OCI-LY7 (cell line): Measurements from ENCODE around the gene ANKZF1. TPM values are rescaled to one million over a fixed set of nuclear protein-coding genes. Genes with fewer than 3 reads are reported as not detected.

Experiments
- BruUV-seq: library from RNA; stranded (reverse); fragments of 400-500 nt; replicated peaks from 2 replicates; lab custom pipeline; 2021; lab: Mats Ljungman, UMichigan
- CTCF ChIA-PET: fragments of 300-600 bp; sonication (Branson Sonifier 250); formaldehyde crosslinking; loops from one replicate; lab custom pipeline; 2022; ENCODE audit warnings: antibody characterized with exemption; ENCODE audit not compliant: unreplicated experiment; lab: Charles Lee
- POLR2A ChIA-PET: fragments of 300-600 bp; sonication (Branson Sonifier 250); formaldehyde crosslinking; loops from one replicate; lab custom pipeline; 2022; ENCODE audit warnings: antibody characterized with exemption; lab: Charles Lee
- DNase-seq: peaks from one replicate; pipeline ENCODE4 v3.0.0-alpha.2; 2015; ENCODE audit warnings: low spot score
- H2AFZ ChIP-seq: fragments of 200-600 bp; sonication (generic), shearing (Covaris generic); 2 replicates; pipeline ENCODE4 v1.6.1; 2014; ENCODE audit warnings: mild to moderate bottlenecking, antibody characterized with exemption, low read length, moderate library complexity
- H3K27ac ChIP-seq: fragments of 200-600 bp; sonication (generic); 2 replicates; pipeline ENCODE4 v1.5.1; 2014; ENCODE audit warnings: mixed run types, low read depth, mild to moderate bottlenecking, moderate library complexity, low read length, inconsistent platforms; ENCODE audit not compliant: poor library complexity, severe bottlenecking
- H3K36me3 ChIP-seq: fragments of 200-600 bp; sonication (generic); 2 replicates; pipeline ENCODE4 v1.6.1; 2014; ENCODE audit warnings: mild to moderate bottlenecking, antibody characterized with exemption, low read length, moderate library complexity, mixed read lengths; ENCODE audit not compliant: insufficient read depth
- H3K4me1 ChIP-seq: fragments of 200-600 bp; sonication (generic); 2 replicates; pipeline ENCODE4 v1.5.1; 2014; ENCODE audit warnings: mild to moderate bottlenecking, low read length; ENCODE audit not compliant: insufficient read depth, poor library complexity, severe bottlenecking
- H3K4me2 ChIP-seq: fragments of 200-600 bp; sonication (generic); 2 replicates; pipeline ENCODE4 v1.6.1; 2014; ENCODE audit warnings: mild to moderate bottlenecking, low read length
- H3K4me3 ChIP-seq: fragments of 200-600 bp; sonication (generic); 2 replicates; pipeline ENCODE4 v1.5.1; 2014; ENCODE audit warnings: mild to moderate bottlenecking, low read depth, low read length; ENCODE audit not compliant: poor library complexity, severe bottlenecking
- H3K79me2 ChIP-seq: fragments of 200-600 bp; sonication (generic); 2 replicates; pipeline ENCODE4 v1.6.1; 2016; ENCODE audit warnings: low read depth, mild to moderate bottlenecking, low read length, moderate library complexity, mixed read lengths; ENCODE audit not compliant: insufficient read depth
- H3K9me2 ChIP-seq: fragments of 200-600 bp; sonication (generic); 2 replicates; pipeline ENCODE4 v1.6.1; 2016; ENCODE audit warnings: mild to moderate bottlenecking, low read length, mixed read lengths; ENCODE audit not compliant: insufficient read depth
- H3K9me3 ChIP-seq: fragments of 200-600 bp; sonication (generic); 2 replicates; pipeline ENCODE4 v1.6.1; 2014; ENCODE audit warnings: mild to moderate bottlenecking, mixed run types, low read length, mixed read lengths
- H4K20me1 ChIP-seq: fragments of 200-600 bp; sonication (generic); 2 replicates; pipeline ENCODE4 v1.6.1; 2014; ENCODE audit warnings: mild to moderate bottlenecking, antibody characterized with exemption, low read length, moderate library complexity, mixed read lengths; ENCODE audit not compliant: insufficient read depth
- CTCF ChIP-seq: fragments of 200-600 bp; sonication (generic); conservative IDR thresholded peaks from 2 replicates; pipeline ENCODE4 v1.5.1; 2014; ENCODE audit warnings: mild to moderate bottlenecking, antibody characterized with exemption, low read length, moderate library complexity, mixed read lengths
- EZH2phosphoT487 ChIP-seq: fragments of 200-600 bp; sonication (generic); IDR thresholded peaks from 2 replicates; pipeline ENCODE4 v1.6.1; 2018; ENCODE audit warnings: low read depth, borderline replicate concordance, mild to moderate bottlenecking, mixed run types, antibody characterized with exemption, low read length, moderate library complexity, mixed read lengths
- intact Hi-C: fragments of 100-400 bp; cut with micrococcal nuclease; formaldehyde crosslinking; loops from one replicate; pipeline ENCODE4 v1.10.0; 2022; ENCODE audit not compliant: unreplicated experiment
- total RNA-seq, 2 experiments: library from RNA; depleted of rRNA in 1 of 2; stranded (reverse); fragments of >200 nt in 1 of 2; shearing (Covaris generic) in 1 of 2; gene quantifications; 2 replicates each; pipeline ENCODE4 v1.2.3, GENCODE V29; 2014 to 2022

ANKZF1 gene
- total RNA-seq, 2 experiments from 2014 or later: 57.8 to 82.4 TPM

DNA sequence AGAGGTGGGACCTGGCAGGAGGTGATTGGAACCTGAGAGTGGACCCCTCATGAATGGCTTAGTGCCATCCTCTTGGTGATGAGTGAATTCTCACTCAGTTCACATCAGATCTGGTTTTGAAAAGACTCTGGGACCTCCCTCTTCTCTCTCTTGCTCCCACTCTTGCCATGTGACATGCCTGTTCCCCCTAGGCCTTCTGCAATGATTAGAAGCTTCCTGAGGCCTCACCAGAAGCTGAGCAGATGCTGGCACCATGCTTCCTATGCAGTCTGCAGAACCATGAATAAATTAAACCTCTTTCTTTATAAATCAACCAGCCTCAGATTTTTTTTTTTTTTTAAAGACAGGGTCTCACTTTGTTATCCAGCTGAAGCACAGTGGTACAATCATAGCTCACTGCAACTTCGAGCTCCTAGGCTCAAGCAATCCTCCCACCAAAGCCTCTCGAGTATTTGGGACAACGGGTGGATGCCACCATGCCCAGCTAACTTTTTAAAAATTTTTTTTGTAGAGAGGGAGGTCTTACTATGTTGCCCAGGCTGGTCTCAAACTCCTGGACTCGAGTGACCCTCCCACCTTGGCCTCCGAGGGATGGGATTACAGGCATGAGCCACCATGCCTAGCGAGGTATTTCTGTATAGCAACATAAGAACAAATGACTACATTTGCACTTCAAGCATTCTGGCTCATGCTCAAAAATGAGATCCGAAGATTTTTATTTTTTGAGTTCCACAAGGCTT, 25.0 kb upstream of the ANKZF1 start:
- ChIA-PET POLR2A (interaction anchor here (0.5 to 1.3 kb wide), 4 partner anchors 22 to 974 kb away, joined by 3 to 8 read pairs (median 6); no protein-coding TSS in a partner anchor), CTCF (no interaction called here)
- H2AFZ ChIP-seq: no peak overlapping the region
- no TSS peak for BruUV-seq
- H3K4me2 ChIP-seq: no peak overlapping the region
- DNase-seq: no peak
- peaks cover 8% of the 10 kb centered on the region; the same call in 1 of the 2 replicates for H3K9me3 ChIP-seq
- H3K4me1 ChIP-seq: peaks cover 17% of the 10 kb centered on the region
- peaks cover 20% of the 10 kb centered on the region for H3K36me3 ChIP-seq
- TF ChIP-seq EZH2phosphoT487 (no peak), CTCF (no peak)
- H3K4me3 ChIP-seq: no peak overlapping the region
- intact Hi-C loops: no loop called here
- peaks cover 4% of the 10 kb centered on the region; the same call in 1 of the 2 replicates for H3K79me2 ChIP-seq
- no peaks in the 10 kb centered on the region for H3K9me2 ChIP-seq
- H4K20me1 ChIP-seq: no peaks in the 10 kb centered on the region
- H3K27ac ChIP-seq: no peak overlapping the region

DNA sequence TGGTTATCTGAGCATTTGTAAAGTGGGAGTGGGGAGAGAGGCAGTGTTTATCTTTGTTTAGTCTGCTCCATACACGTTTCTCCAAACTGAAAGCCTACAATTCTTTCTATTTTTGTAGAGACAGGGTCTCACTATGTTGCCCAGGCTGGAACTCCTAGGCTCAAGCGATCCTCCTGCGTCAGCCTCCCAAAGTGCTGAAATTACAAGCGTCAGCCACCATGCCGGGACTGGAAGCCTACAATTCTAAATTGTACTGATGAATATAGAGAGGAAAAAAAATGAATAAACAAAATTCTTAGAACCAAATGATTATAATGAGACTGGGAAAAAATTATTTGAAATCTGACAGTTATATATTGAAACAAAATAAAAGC, 24.5 kb upstream of the ANKZF1 start:
- Histone ChIP-seq H3K4me1 (peaks cover 17% of the 10 kb centered on the region), H3K36me3 (peaks cover 26% of the 10 kb centered on the region), H3K79me2 (peaks cover 4% of the 10 kb centered on the region; the same call in 1 of the 2 replicates), H3K4me3 (no peak overlapping the region), H3K27ac (no peak overlapping the region), H4K20me1 (no peaks in the 10 kb centered on the region), H3K9me3 (peaks cover 8% of the 10 kb centered on the region; the same call in 1 of the 2 replicates), H3K4me2 (no peak overlapping the region), H2AFZ (no peak overlapping the region), H3K9me2 (no peaks in the 10 kb centered on the region)
- ChIA-PET POLR2A (interaction anchor here (1.7 kb wide), 1 partner anchor 26 kb away, joined by 7 read pairs; no protein-coding TSS in a partner anchor), CTCF (interaction anchor here (1.4 kb wide), 1 partner anchor 90 kb away, joined by 4 read pairs; no protein-coding TSS in a partner anchor)
- no peak for DNase-seq
- no TSS peak for BruUV-seq
- intact Hi-C loops: no loop called here
- TF ChIP-seq CTCF: no peak
- TF ChIP-seq EZH2phosphoT487: no peak
